ENCODE data around the gene NUDT14. TPM values are rescaled to one million over a fixed set of nuclear protein-coding genes. Genes with fewer than 3 reads are reported as not detected.

Gene NUDT14
- total RNA-seq, 1 donor from 2014 or later: 5.5 TPM

GRCh38 chr14:105227346-105227745 is 46.2 kb upstream of the NUDT14 start:
- Histone ChIP-seq H3K36me3 (no peaks in the 10 kb centered on the region), H3K79me2 (ENCODE audit: low read depth) (peaks cover 3% of the 10 kb centered on the region), H3K27me3 (no peaks in the 10 kb centered on the region), H4K20me1 (ENCODE audit: low read depth) (no peaks in the 10 kb centered on the region), H3K4me1 (no peaks in the 10 kb centered on the region), H3K9ac (no peak overlapping the region), H2AFZ (replicated peaks) (no peak overlapping the region), H3K9me3 (ENCODE audit: low read depth) (no peaks in the 10 kb centered on the region), H3K27ac (no peak overlapping the region), H3K4me3 (no peak overlapping the region), H3K4me2 (no peak overlapping the region), H3F3A (ENCODE audit: low read depth) (no peaks in the 10 kb centered on the region)
- H3K27me3 Mint-ChIP-seq (ENCODE audit: insufficient read depth, low read depth): no peaks in the 10 kb centered on the region
- no peak for DNase-seq (ENCODE audit: low spot score)
- H3K9me3 Mint-ChIP-seq: no peaks in the 10 kb centered on the region
- H3K36me3 Mint-ChIP-seq: peaks cover 16% of the 10 kb centered on the region
- H3K4me3 Mint-ChIP-seq: no peak overlapping the region
- peaks cover 10% of the 10 kb centered on the region for H3K4me1 Mint-ChIP-seq
- TF ChIP-seq EZH2phosphoT487 (IDR thresholded peaks at IDR 0.05): no peak
- TF ChIP-seq CTCF (IDR thresholded peaks at IDR 0.05): no peak
- no peak for TF ChIP-seq EZH2 (IDR thresholded peaks at IDR 0.05)
- H3K27ac Mint-ChIP-seq: no peak overlapping the region

- H3K4me3 ChIP-seq: no peak overlapping the region
- no peaks in the 10 kb centered on the region for H3F3A ChIP-seq (ENCODE audit: low read depth)
- no peak overlapping the region for H3K4me3 Mint-ChIP-seq
- H3K27me3 ChIP-seq: no peaks in the 10 kb centered on the region
- H3K9me3 ChIP-seq (ENCODE audit: low read depth): no peaks in the 10 kb centered on the region
- H3K9ac ChIP-seq: no peak overlapping the region
- TF ChIP-seq CTCF (IDR thresholded peaks at IDR 0.05): no peak
- TF ChIP-seq EZH2phosphoT487 (IDR thresholded peaks at IDR 0.05): no peak
- TF ChIP-seq EZH2 (IDR thresholded peaks at IDR 0.05): no peak
- no peaks in the 10 kb centered on the region for H3K9me3 Mint-ChIP-seq
- H3K27ac ChIP-seq: no peak overlapping the region
- H3K27ac Mint-ChIP-seq: no peak overlapping the region
- H3K4me1 Mint-ChIP-seq: peaks cover 13% of the 10 kb centered on the region
- H2AFZ ChIP-seq (replicated peaks): no peak overlapping the region
- no peaks in the 10 kb centered on the region for H3K4me1 ChIP-seq
- H3K36me3 ChIP-seq: no peaks in the 10 kb centered on the region
- H3K36me3 Mint-ChIP-seq: peaks cover 20% of the 10 kb centered on the region
- H3K79me2 ChIP-seq (ENCODE audit: low read depth): no peaks in the 10 kb centered on the region
- H4K20me1 ChIP-seq (ENCODE audit: low read depth): no peaks in the 10 kb centered on the region
- H3K27me3 Mint-ChIP-seq (ENCODE audit: insufficient read depth, low read depth): no peaks in the 10 kb centered on the region
- H3K4me2 ChIP-seq: no peak overlapping the region
- no peak for DNase-seq (ENCODE audit: low spot score)
These were observed 45.1 kb upstream of the NUDT14 start for GRCh38 chr14:105226198-105226597.

GRCh38 chr14:105224845-105225570 is 43.9 kb upstream of the NUDT14 start:
- Histone ChIP-seq H2AFZ (replicated peaks) (no peak overlapping the region), H3F3A (ENCODE audit: low read depth) (no peaks in the 10 kb centered on the region), H3K27me3 (no peaks in the 10 kb centered on the region), H3K27ac (no peak overlapping the region), H3K4me2 (no peak overlapping the region), H3K4me3 (no peak overlapping the region), H3K79me2 (ENCODE audit: low read depth) (no peaks in the 10 kb centered on the region), H3K4me1 (no peaks in the 10 kb centered on the region), H4K20me1 (ENCODE audit: low read depth) (no peaks in the 10 kb centered on the region), H3K36me3 (no peaks in the 10 kb centered on the region), H3K9me3 (ENCODE audit: low read depth) (no peaks in the 10 kb centered on the region), H3K9ac (no peak overlapping the region)
- DNase-seq (ENCODE audit: low spot score): no peak
- Mint-ChIP-seq H3K4me3 (no peak overlapping the region), H3K36me3 (peaks cover 22% of the 10 kb centered on the region), H3K4me1 (peaks cover 13% of the 10 kb centered on the region), H3K27me3 (ENCODE audit: insufficient read depth, low read depth) (no peaks in the 10 kb centered on the region), H3K27ac (no peak overlapping the region), H3K9me3 (no peaks in the 10 kb centered on the region)
- TF ChIP-seq EZH2phosphoT487 (IDR thresholded peaks at IDR 0.05): no peak
- no peak for TF ChIP-seq EZH2 (IDR thresholded peaks at IDR 0.05)
- TF ChIP-seq CTCF (IDR thresholded peaks at IDR 0.05): no peak
